ENCODE measurements around the gene SLC25A20. TPM values are rescaled to one million over a fixed set of nuclear protein-coding genes. Genes with fewer than 3 reads are reported as not detected.

The SLC25A20 gene
- total and polyA plus RNA-seq, 2 of the 4 experiments (the other 2 are of a cell fraction), result 23.8 to 27.1 TPM

DNA sequence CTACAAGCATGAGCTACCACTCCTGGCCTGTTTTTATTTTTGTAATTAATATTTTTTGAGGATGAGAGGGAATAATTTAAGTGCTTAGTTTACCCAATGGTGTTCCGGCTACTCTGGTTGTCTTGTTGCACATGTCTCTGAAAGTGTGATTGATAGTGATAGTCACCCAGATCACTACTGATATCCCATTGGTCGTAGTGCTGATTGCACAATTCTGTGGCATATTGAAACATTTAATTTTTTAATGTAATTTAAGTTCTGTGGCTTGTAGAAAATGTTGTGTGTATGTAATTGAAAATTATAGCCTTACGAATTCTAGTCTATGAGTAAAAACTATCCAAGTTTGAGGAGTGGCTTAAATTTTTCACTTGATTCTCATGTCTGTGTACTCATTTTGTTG lies 31.9 kb upstream of the SLC25A20 start:
- Histone ChIP-seq H3K4me1 (ENCODE audit: control insufficient read depth, insufficient read depth, low read length) (peaks cover 6% of the 10 kb centered on the region), H3K4me2 (ENCODE audit: low read depth, low read length) (no peak overlapping the region), H4K5ac (ENCODE audit: low read depth, low read length) (no peak overlapping the region), H2AFZ (replicated peaks; ENCODE audit: low read length, poor library complexity) (no peak overlapping the region), H4K20me1 (ENCODE audit: insufficient read depth, low read length) (peaks cover 63% of the 10 kb centered on the region), H2AK5ac (ENCODE audit: low read depth, low read length) (no peak overlapping the region), H3K9ac (ENCODE audit: low read depth, low read length) (no peak overlapping the region), H2BK15ac (ENCODE audit: low read depth, low read length) (no peak overlapping the region), H3K27ac (ENCODE audit: insufficient read depth, low read length) (no peak overlapping the region), H3K79me1 (ENCODE audit: low read depth in 1 of 2, low read length in 2 of 2) (peaks cover 29 to 78% of the 10 kb centered on the region in 2 experiments), H3K9me1 (ENCODE audit: insufficient read depth, low read length) (peaks cover 11% of the 10 kb centered on the region), H4K91ac (ENCODE audit: insufficient read depth, low read depth, low read length) (no peak overlapping the region), H2AK9ac (replicated peaks; ENCODE audit: low read depth, low read length, poor library complexity) (no peak overlapping the region), H3K36me3 (ENCODE audit: control insufficient read depth, insufficient read depth, low read length) (peaks cover 14% of the 10 kb centered on the region), H2BK20ac (ENCODE audit: low read depth, low read length) (no peak overlapping the region), H3K4ac (ENCODE audit: low read depth, low read length) (no peak overlapping the region), H3K18ac (ENCODE audit: low read depth, low read length) (no peak overlapping the region), H3K4me3 (ENCODE audit: insufficient read depth, low read depth, low read length) (no peak overlapping the region), H3K56ac (ENCODE audit: extremely low read depth, insufficient read depth, low read length) (no peak overlapping the region), H2BK120ac (ENCODE audit: low read depth, low read length) (no peak overlapping the region), H3K23ac (ENCODE audit: low read depth, low read length) (no peak overlapping the region), H3K27me3 (ENCODE audit: control insufficient read depth, insufficient read depth, low read length) (no peaks in the 10 kb centered on the region), H4K8ac (ENCODE audit: low read depth in 2 of 2, low read length in 2 of 2) (no peak overlapping the region), H3K14ac (replicated peaks; ENCODE audit: low read depth, low read length) (no peak overlapping the region), H2BK5ac (ENCODE audit: low read depth, low read length, poor library complexity, severe bottlenecking) (no peak overlapping the region), H3K9me3 (ENCODE audit: control insufficient read depth, insufficient read depth, low read length) (no peaks in the 10 kb centered on the region)
- ATAC-seq (ENCODE audit: low read depth), result no peak
- WGBS, 2 experiments (ENCODE audit: extremely low coverage in 2 of 2, insufficient read length in 1 of 2), result no CpG with 5 or more reads among the region's 3 CpGs
- intact Hi-C loops (cut with micrococcal nuclease) (no loop called here), in situ Hi-C loops (cut with MboI; ENCODE audit: low sequenced_read_pairs) (no loop called here), dilution Hi-C loops (cut with HindIII; ENCODE audit: low sequenced_read_pairs, unreplicated experiment) (no loop called here)
- POLR2A ChIA-PET (ENCODE audit: unreplicated experiment), result no interaction called here
- no TSS peak for BruUV-seq (replicated peaks)
- CTCF ChIA-PET, result no interaction called here
- TF ChIP-seq CEBPB (IDR thresholded peaks at IDR 0.05; ENCODE audit: low read depth, low read length), result peak; percentile 86
- no peak for TF ChIP-seq CTCF (conservative IDR thresholded peaks at IDR 0.05; ENCODE audit: low read depth, low read length)
- DNase-seq, result no peak
